ENCODE results near the gene SCLT1.

DNA sequence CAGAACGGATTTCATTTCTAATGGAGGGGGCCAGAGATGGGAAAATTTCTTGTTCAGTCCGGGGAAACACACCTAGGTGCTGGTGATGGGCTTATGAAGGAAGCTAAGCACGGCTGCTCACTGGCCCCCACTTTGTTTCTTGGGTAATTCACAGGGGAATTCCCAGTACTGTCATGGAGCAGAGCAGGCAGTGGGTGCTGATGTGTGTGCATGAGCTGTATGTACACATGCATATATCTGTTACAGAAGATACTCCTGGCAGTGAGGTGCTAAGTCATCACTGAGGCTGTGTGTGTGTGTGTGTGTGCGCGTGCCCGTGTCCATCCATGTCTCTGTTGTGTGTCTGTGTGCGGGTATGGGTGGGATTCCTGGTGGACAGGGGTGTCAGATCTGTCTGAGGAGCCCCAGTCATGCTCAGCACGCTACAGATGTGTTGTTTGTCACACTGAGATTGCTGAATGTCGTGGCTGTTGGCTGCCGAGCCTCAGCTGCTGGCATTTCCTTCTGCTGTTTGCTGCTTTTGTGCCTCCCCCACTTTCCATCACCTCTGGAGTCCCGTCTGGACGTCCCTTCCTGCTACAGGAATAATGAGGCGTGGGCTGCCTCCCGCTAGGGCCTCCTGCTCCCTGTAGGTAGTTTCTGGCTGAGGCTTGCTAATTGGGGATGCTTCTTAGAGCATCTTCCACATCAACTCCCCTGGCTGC is 230.6 kb downstream of the SCLT1 start:
- TF ChIP-seq, protein P1, sequence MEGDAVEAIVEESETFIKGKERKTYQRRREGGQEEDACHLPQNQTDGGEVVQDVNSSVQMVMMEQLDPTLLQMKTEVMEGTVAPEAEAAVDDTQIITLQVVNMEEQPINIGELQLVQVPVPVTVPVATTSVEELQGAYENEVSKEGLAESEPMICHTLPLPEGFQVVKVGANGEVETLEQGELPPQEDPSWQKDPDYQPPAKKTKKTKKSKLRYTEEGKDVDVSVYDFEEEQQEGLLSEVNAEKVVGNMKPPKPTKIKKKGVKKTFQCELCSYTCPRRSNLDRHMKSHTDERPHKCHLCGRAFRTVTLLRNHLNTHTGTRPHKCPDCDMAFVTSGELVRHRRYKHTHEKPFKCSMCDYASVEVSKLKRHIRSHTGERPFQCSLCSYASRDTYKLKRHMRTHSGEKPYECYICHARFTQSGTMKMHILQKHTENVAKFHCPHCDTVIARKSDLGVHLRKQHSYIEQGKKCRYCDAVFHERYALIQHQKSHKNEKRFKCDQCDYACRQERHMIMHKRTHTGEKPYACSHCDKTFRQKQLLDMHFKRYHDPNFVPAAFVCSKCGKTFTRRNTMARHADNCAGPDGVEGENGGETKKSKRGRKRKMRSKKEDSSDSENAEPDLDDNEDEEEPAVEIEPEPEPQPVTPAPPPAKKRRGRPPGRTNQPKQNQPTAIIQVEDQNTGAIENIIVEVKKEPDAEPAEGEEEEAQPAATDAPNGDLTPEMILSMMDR (conservative IDR thresholded peaks at IDR 0.05), result no peak
- no peak for TF ChIP-seq EZH2 (IDR thresholded peaks at IDR 0.05; ENCODE audit: low read depth)

All from PC-9 (cell line).